Small intestine (tissue), 7 donors: ENCODE results near the gene USH2A. TPM values are rescaled to one million over a fixed set of nuclear protein-coding genes. Genes with fewer than 3 reads are reported as not detected.

Experiments
- DNase-seq, 2 donors: peaks; one replicate each; pipeline versions ENCODE4 v3.0.0 to v3.0.0-alpha.2; 2013
- FAIRE-seq: peaks from 2 replicates; lab custom pipeline; 2012; peaks lifted over from hg19 to GRCh38; lab: Jason Lieb, UNC
- H3K27ac ChIP-seq, 3 donors: one replicate each; pipeline ENCODE4 v1.5.1; 2013; ENCODE audit warnings: low read length in 2 of 3, mild to moderate bottlenecking in 2 of 3, control low read depth in 1 of 3, inconsistent platforms in 1 of 3, low read depth in 1 of 3, moderate library complexity in 1 of 3
- H3K27me3 ChIP-seq, 3 donors: one replicate each; pipeline ENCODE4 v1.6.1; 2013; ENCODE audit warnings: low read length in 3 of 3, inconsistent platforms in 1 of 3; ENCODE audit not compliant: control insufficient read depth in 3 of 3, insufficient read depth in 3 of 3
- H3K36me3 ChIP-seq, 3 donors: one replicate each; pipeline ENCODE4 v1.6.1; 2013; ENCODE audit warnings: low read length in 3 of 3, inconsistent platforms in 1 of 3, low read depth in 1 of 3, mild to moderate bottlenecking in 1 of 3, moderate library complexity in 1 of 3; ENCODE audit not compliant: control insufficient read depth in 3 of 3, insufficient read depth in 2 of 3
- H3K4me1 ChIP-seq, 3 donors: one replicate each; pipeline ENCODE4 v1.6.1; 2013; ENCODE audit warnings: low read length in 2 of 3, inconsistent platforms in 1 of 3, low read depth in 1 of 3, mild to moderate bottlenecking in 1 of 3, moderate library complexity in 1 of 3; ENCODE audit not compliant: control insufficient read depth in 3 of 3, insufficient read depth in 2 of 3
- H3K4me3 ChIP-seq, 3 donors: one replicate each; pipeline ENCODE4 v1.5.1; 2013; ENCODE audit warnings: low read length in 3 of 3, control low read depth in 1 of 3, inconsistent platforms in 1 of 3, low read depth in 1 of 3, mild to moderate bottlenecking in 1 of 3, moderate library complexity in 1 of 3
- H3K9me3 ChIP-seq, 2 donors: one replicate each; pipeline ENCODE4 v1.6.1; 2013; ENCODE audit warnings: low read depth in 1 of 2, low read length in 1 of 2; ENCODE audit not compliant: control insufficient read depth in 2 of 2, insufficient read depth in 1 of 2
- WGBS, 3 donors: extraction: QIAGEN DNeasy Blood & Tissue Kit; methylation state at CpG; one replicate each; pipeline ENCODE4 v1.1.7; 2013; 5-methylcytosine and 5-hydroxymethylcytosine counted together
- polyA plus RNA-seq, 4 donors: library from polyadenylated mRNA; stranded (reverse) in 3 of 4; unstranded in 1 of 4; fragments of 200-250 nt in 3 of 4; fragments of 120-200 nt in 1 of 4; gene quantifications; one replicate each; pipeline versions ENCODE4 v1.2.1 to v1.2.3, GENCODE V29; 2013
- donor health status: healthy with polysubstance abuse.
- donor health status: control.
- donor health status: control.
- donor health status: Bipolar disorder and iron deficiency.
- donor health status: healthy.

The USH2A gene
- polyA plus RNA-seq, 4 donors, result under 0.01 to 0.07 TPM; not detected in 2

- H3K36me3 ChIP-seq, result no peaks in the 10 kb centered on the region
- no peak overlapping the region for H3K27ac ChIP-seq
- no peaks in the 10 kb centered on the region for H3K4me1 ChIP-seq
- no peak for DNase-seq
- no peak for FAIRE-seq
- H3K4me3 ChIP-seq, result no peak overlapping the region
- H3K9me3 ChIP-seq, result no peaks in the 10 kb centered on the region
- H3K27me3 ChIP-seq, result no peaks in the 10 kb centered on the region
These were observed 92.0 kb downstream of the USH2A start for GRCh38 chr1:216331211-216331610.

- Histone ChIP-seq H3K4me1 (no peaks in the 10 kb centered on the region), H3K27me3 (no peaks in the 10 kb centered on the region), H3K27ac (no peak overlapping the region), H3K9me3 (no peaks in the 10 kb centered on the region), H3K36me3 (no peaks in the 10 kb centered on the region), H3K4me3 (no peak overlapping the region)
- WGBS, 3 donors, result 69 to 89% (median 82%) methylated on average over 2 of the region's 2 CpGs
- FAIRE-seq (no peak), DNase-seq (no peak)
These were observed 93.0 kb downstream of the USH2A start for GRCh38 chr1:216330262-216330661.

- Histone ChIP-seq H3K36me3 (no peaks in the 10 kb centered on the region), H3K27me3 (no peaks in the 10 kb centered on the region), H3K4me1 (no peaks in the 10 kb centered on the region), H3K27ac (no peak overlapping the region), H3K4me3 (no peak overlapping the region), H3K9me3 (no peaks in the 10 kb centered on the region)
- DNase-seq, result no peak
- WGBS, 3 donors, result 64 to 90% (median 84%) methylated on average over 2 of the region's 2 CpGs
- FAIRE-seq, result no peak
These were observed 97.3 kb downstream of the USH2A start for GRCh38 chr1:216325946-216326345.

GRCh38 chr1:216325336-216325735 lies 97.9 kb downstream of the USH2A start:
- no peaks in the 10 kb centered on the region for H3K9me3 ChIP-seq
- no peak for FAIRE-seq

GRCh38 chr1:216323344-216323743 lies 99.9 kb downstream of the USH2A start:
- Histone ChIP-seq H3K36me3 (no peaks in the 10 kb centered on the region), H3K4me1 (no peaks in the 10 kb centered on the region), H3K27ac (no peak overlapping the region), H3K9me3 (peaks cover 0 to 3% of the 10 kb centered on the region in 2 donors), H3K4me3 (no peak overlapping the region), H3K27me3 (no peaks in the 10 kb centered on the region)
- DNase-seq (no peak), FAIRE-seq (no peak)
- 79 to 85% (median 82%) methylated on average over 6 of the region's 6 CpGs for WGBS, 3 donors

More at GRCh38 chr1:216325336-216325735, 97.9 kb downstream of the USH2A start:
- Histone ChIP-seq H3K27ac (no peak overlapping the region), H3K36me3 (no peaks in the 10 kb centered on the region), H3K4me3 (no peak overlapping the region), H3K27me3 (no peaks in the 10 kb centered on the region), H3K4me1 (no peaks in the 10 kb centered on the region)
- 91 to 94% (median 92%) methylated on average over 7 of the region's 7 CpGs for WGBS, 3 donors
- DNase-seq, result no peak

- peak; percentile 77 for FAIRE-seq
- no peaks in the 10 kb centered on the region for H3K9me3 ChIP-seq
- no peaks in the 10 kb centered on the region for H3K36me3 ChIP-seq
- WGBS, 3 donors, result 61 to 73% (median 69%) methylated on average over 3 of the region's 3 CpGs
- DNase-seq, result no peak
- H3K27ac ChIP-seq, result no peak overlapping the region
- no peaks in the 10 kb centered on the region for H3K27me3 ChIP-seq
- no peak overlapping the region for H3K4me3 ChIP-seq
- H3K4me1 ChIP-seq, result no peaks in the 10 kb centered on the region
These were observed 108.7 kb downstream of the USH2A start for GRCh38 chr1:216314379-216315095.

GRCh38 chr1:216310776-216311175 lies 112.5 kb downstream of the USH2A start:
- Histone ChIP-seq H3K4me3 (no peak overlapping the region), H3K27ac (no peak overlapping the region), H3K27me3 (no peaks in the 10 kb centered on the region), H3K9me3 (no peaks in the 10 kb centered on the region), H3K4me1 (no peaks in the 10 kb centered on the region), H3K36me3 (no peaks in the 10 kb centered on the region)
- peak; percentile 36 to 45 for DNase-seq
- WGBS, 3 donors, result 3 to 11% (median 7%) methylated on average over 4 of the region's 4 CpGs
- no peak for FAIRE-seq

GRCh38 chr1:216306830-216307229 lies 116.4 kb downstream of the USH2A start:
- no peak overlapping the region for H3K27ac ChIP-seq

GRCh38 chr1:216303690-216304089 lies 119.6 kb downstream of the USH2A start:
- H3K9me3 ChIP-seq, result peaks cover 0 to 3% of the 10 kb centered on the region in 2 donors
- H3K36me3 ChIP-seq, result no peaks in the 10 kb centered on the region
- no peak overlapping the region for H3K27ac ChIP-seq
- no peak for DNase-seq
- FAIRE-seq, result no peak
- no peak overlapping the region for H3K4me3 ChIP-seq
- no peaks in the 10 kb centered on the region for H3K27me3 ChIP-seq
- H3K4me1 ChIP-seq, result no peaks in the 10 kb centered on the region

More at GRCh38 chr1:216306830-216307229, 116.4 kb downstream of the USH2A start:
- no peak overlapping the region for H3K4me3 ChIP-seq
- WGBS, 3 donors, result 74 to 82% (median 79%) methylated on average over 4 of the region's 4 CpGs
- FAIRE-seq (no peak), DNase-seq (no peak)
- no peaks in the 10 kb centered on the region for H3K27me3 ChIP-seq
- no peaks in the 10 kb centered on the region for H3K4me1 ChIP-seq
- no peaks in the 10 kb centered on the region for H3K36me3 ChIP-seq
- no peaks in the 10 kb centered on the region for H3K9me3 ChIP-seq
